VCaP (cell line): ENCODE data around the gene EML4.

Experiments
- H3K27ac ChIP-seq: fragments of 450-650 bp; 2 replicates; pipeline ENCODE4 v1.5.1; 2017
- CTCF ChIP-seq: fragments of 450-650 bp; conservative IDR thresholded peaks from 2 replicates; pipeline ENCODE4 v1.5.1; 2017; ENCODE audit warnings: mild to moderate bottlenecking, moderate library complexity

The EML4 gene

GRCh38 chr2:42224422-42225067 lies 55.4 kb downstream of the EML4 start:
- peak overlapping the region; percentile 84 for H3K27ac ChIP-seq
- no peak for TF ChIP-seq CTCF

GRCh38 chr2:42225573-42225972 lies 56.4 kb downstream of the EML4 start:
- TF ChIP-seq CTCF = no peak
- no peak overlapping the region; the same call in 1 of the 2 replicates for H3K27ac ChIP-seq

- H3K27ac ChIP-seq = no peak overlapping the region
- no peak for TF ChIP-seq CTCF
Measured at GRCh38 chr2:42227491-42227890, 58.3 kb downstream of the EML4 start.

GRCh38 chr2:42228101-42228500 lies 58.9 kb downstream of the EML4 start:
- H3K27ac ChIP-seq = no peak overlapping the region
- no peak for TF ChIP-seq CTCF

DNA sequence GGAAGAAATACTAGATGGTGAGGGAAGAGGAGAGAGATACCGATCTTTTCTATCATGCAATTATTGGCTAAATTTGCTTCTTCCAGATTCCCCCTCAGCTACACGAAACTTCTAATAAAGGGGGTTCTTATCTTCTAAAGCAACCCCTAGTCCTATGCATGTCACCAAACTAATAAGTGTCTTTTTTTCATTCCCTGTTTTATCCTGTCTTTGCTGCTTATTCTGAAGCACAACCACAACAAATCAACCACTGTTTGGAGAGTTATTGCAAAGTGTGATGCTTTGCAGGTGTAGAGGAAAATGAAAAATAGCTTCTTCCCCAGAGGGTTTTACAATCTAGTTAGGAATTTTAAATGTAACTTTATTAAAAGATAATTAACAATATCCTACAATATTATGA lies 60.8 kb downstream of the EML4 start:
- no peak overlapping the region for H3K27ac ChIP-seq
- no peak for TF ChIP-seq CTCF

DNA sequence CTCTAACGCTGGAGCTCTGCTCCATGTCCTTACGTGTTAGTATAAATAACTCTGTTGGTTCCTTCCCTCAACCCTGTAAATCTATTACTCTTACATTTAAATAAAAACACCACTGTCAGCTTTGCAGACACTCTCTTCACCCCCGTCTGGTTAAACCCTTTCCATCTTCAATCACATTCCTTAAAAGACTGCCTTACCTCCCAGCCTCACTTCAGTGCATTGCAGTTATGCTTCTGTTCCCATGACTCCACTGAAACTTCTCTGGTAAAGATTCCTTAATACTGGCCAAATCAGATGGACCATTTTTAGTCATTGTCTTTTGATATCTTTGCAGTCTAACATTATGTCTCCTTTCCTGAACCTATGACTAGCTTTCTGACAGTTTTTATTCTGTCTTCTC lies 61.7 kb downstream of the EML4 start:
- no peak for TF ChIP-seq CTCF
- H3K27ac ChIP-seq = no peak overlapping the region

DNA sequence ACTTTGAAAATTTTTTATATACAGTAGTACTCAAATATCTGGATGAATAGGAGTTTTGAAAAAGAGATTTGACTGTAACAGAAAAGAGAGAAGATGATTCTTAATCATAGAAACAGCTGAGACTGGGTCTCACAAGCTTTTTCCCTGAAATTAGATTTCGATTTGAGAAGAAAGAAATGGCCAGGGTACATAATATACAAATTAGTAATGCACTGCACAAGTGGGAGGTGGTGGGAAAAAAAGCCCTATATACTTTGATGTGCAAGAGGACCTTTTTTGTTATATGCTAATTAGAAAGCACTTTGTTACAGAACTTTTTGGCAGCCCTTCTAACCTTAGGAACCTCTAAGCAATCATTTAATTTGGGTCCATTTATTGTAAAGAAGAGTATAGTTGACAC lies 62.9 kb downstream of the EML4 start:
- no peak overlapping the region for H3K27ac ChIP-seq
- no peak for TF ChIP-seq CTCF
